ENCODE measurements around the gene IDS.
A peak's percentile ranks its signal among the peaks of the same experiment; 100 is the strongest.
"Not testable (repeated sequence)": the region's sequence is repeated elsewhere in the genome, so short reads cannot be mapped to it uniquely, and the experiment has no call there.

Gene IDS

GRCh38 chrX:149540621-149541520, 35.8 kb upstream of the IDS start, which contains the start of gene EOLA1:
TSS of gene EOLA1 (plus strand) at chrX:149541012. CDS start at chrX:149545631, 4,619 bp downstream.
- POLR2A ChIA-PET: interaction anchor here (0.6 to 3.2 kb wide), 6 partner anchors 9 to 1644 kb away, joined by 4 to 30 read pairs (median 10); partner anchors contain the start of genes EOLA2 and IDS
- CTCF ChIA-PET: interaction anchor here (0.6 to 1.8 kb wide), 6 partner anchors 10 to 397 kb away, joined by 3 to 11 read pairs (median 4); partner anchors contain the start of gene EOLA2

DNA sequence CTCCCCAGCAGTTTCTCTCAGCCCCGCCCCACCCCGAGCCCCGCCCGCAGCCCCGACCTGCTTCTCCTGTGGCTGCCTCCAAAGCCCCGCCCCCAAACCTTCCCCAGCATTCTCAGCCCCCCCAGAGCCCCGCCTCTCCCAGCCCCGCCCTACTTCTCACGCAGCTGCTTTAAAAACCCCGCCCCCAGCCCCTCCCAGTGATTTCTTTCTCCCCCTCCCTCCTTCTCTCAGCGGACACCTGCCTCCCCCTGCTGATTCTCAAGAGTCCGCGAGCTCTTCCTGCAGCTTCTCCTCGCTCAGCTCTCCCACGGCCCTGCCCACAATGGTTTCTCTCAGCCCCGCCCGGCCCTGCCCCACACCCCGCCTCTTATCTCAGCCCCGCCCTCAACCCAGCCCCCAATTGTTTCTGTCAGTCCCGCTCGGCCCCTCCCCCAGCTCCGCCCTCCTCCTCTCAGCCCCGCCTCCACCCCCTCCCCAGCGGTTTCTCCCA, 35.1 kb upstream of the IDS start:
- ChIA-PET POLR2A (interaction anchor here (0.6 to 3.2 kb wide), 6 partner anchors 9 to 1644 kb away, joined by 4 to 30 read pairs (median 10); partner anchors contain the start of genes EOLA2 and IDS), CTCF (interaction anchor here (0.6 to 1.8 kb wide), 7 partner anchors 10 to 398 kb away, joined by 3 to 11 read pairs (median 5); partner anchors contain the start of gene EOLA2)
- DNase-seq (ENCODE audit: extremely low spot score): peak; percentile 87
- TF ChIP-seq, protein P1, sequence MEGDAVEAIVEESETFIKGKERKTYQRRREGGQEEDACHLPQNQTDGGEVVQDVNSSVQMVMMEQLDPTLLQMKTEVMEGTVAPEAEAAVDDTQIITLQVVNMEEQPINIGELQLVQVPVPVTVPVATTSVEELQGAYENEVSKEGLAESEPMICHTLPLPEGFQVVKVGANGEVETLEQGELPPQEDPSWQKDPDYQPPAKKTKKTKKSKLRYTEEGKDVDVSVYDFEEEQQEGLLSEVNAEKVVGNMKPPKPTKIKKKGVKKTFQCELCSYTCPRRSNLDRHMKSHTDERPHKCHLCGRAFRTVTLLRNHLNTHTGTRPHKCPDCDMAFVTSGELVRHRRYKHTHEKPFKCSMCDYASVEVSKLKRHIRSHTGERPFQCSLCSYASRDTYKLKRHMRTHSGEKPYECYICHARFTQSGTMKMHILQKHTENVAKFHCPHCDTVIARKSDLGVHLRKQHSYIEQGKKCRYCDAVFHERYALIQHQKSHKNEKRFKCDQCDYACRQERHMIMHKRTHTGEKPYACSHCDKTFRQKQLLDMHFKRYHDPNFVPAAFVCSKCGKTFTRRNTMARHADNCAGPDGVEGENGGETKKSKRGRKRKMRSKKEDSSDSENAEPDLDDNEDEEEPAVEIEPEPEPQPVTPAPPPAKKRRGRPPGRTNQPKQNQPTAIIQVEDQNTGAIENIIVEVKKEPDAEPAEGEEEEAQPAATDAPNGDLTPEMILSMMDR (IDR thresholded peaks at IDR 0.05; ENCODE audit: control extremely low read depth, extremely low read depth, low read depth, missing control alignments): no peak

More at GRCh38 chrX:149540621-149541520, 35.8 kb upstream of the IDS start, which contains the start of gene EOLA1:
- DNase-seq (ENCODE audit: extremely low spot score): peak; percentile 71
- TF ChIP-seq, protein P1 (IDR thresholded peaks at IDR 0.05; ENCODE audit: control extremely low read depth, extremely low read depth, low read depth, missing control alignments): no peak

GRCh38 chrX:149539283-149540130, 34.4 kb upstream of the IDS start:
- peak; percentile 79 for DNase-seq (ENCODE audit: extremely low spot score)
- POLR2A ChIA-PET: interaction anchor here (1.6 to 3.2 kb wide), 5 partner anchors 8 to 400 kb away, joined by 4 to 30 read pairs (median 10); partner anchors contain the start of genes EOLA2 and IDS
- CTCF ChIA-PET: interaction anchor here (0.9 to 1.8 kb wide), 5 partner anchors 9 to 399 kb away, joined by 3 to 11 read pairs (median 5); partner anchors contain the start of gene EOLA2
- TF ChIP-seq, protein P1 (IDR thresholded peaks at IDR 0.05; ENCODE audit: control extremely low read depth, extremely low read depth, low read depth, missing control alignments): no peak

GRCh38 chrX:149537474-149537873, 32.4 kb upstream of the IDS start:
- DNase-seq (ENCODE audit: extremely low spot score); CTCF ChIA-PET; POLR2A ChIA-PET: not testable (repeated sequence)

DNA sequence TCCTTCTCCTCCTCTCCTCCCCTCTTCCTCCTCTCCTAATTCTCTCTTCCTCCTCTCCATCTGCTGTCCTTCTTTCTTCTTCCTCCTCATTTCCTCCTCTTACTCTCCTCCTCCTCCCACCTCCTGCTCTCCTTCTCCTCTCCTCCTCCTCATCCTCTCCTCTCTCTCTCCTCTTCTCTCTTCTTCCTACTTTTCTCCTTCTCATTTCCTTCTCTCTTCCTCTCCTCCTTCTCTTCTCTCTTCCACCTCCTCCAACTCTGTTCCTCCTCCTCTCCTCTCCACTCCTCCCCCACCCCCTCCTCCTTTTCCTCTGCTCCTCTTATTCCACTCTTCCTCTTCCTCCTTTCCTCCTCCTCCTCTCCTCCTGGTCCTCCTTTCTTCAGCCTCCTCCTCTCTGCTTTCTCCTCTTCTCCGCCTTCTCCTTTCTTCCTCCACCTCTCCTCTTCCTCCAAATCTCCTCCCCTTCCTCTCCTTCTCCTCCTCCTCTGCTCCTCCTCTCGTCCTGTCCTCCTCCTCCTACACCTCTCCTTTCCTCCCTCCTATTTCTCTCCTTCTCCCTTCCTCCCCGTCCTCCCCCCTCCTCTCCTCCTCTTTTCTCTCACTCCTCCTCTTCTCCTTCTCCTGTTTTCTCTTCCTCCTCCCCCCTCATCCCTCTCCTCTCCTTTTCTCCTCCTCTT, 30.0 kb upstream of the IDS start:
- CTCF ChIA-PET; DNase-seq (ENCODE audit: extremely low spot score); POLR2A ChIA-PET: not testable (repeated sequence)

- POLR2A ChIA-PET; DNase-seq (ENCODE audit: extremely low spot score); CTCF ChIA-PET: not testable (repeated sequence)
Measured at GRCh38 chrX:149533999-149534398, 28.9 kb upstream of the IDS start.

- POLR2A ChIA-PET; DNase-seq (ENCODE audit: extremely low spot score); CTCF ChIA-PET: not testable (repeated sequence)
Measured at GRCh38 chrX:149532868-149533267, 27.8 kb upstream of the IDS start.

DNA sequence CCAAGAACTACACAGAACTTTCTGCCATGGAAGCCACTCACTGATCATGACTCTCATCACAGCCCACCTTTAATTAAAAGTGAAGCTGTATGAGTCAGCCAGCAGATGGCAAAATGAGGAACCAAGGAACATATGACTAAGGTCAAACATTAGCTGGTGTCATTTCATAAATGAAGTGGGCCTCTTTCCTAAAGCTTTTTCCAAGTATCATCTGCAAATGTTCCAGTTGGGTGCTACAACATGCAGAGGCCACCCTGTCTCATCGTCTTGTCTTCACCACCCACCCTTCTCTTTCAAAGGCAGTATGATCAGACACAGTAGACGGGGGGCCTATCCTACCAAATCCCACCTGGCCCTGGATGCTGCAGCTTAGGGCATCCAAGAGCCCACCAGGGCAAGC, 26.5 kb upstream of the IDS start:
- ChIA-PET CTCF (interaction anchor here (2.5 kb wide), 1 partner anchor 19 kb away, joined by 18 read pairs; no protein-coding TSS in a partner anchor), POLR2A (interaction anchor here (0.9 kb wide), 1 partner anchor 9 kb away, joined by 4 read pairs; the partner anchor contains the start of gene EOLA1)
- DNase-seq (ENCODE audit: extremely low spot score): peak; percentile 31
- TF ChIP-seq, protein P1 (IDR thresholded peaks at IDR 0.05; ENCODE audit: control extremely low read depth, extremely low read depth, low read depth, missing control alignments): no peak

All from GM10248 (cell line).